ENCODE data around the gene CHST2.

Gene CHST2

DNA sequence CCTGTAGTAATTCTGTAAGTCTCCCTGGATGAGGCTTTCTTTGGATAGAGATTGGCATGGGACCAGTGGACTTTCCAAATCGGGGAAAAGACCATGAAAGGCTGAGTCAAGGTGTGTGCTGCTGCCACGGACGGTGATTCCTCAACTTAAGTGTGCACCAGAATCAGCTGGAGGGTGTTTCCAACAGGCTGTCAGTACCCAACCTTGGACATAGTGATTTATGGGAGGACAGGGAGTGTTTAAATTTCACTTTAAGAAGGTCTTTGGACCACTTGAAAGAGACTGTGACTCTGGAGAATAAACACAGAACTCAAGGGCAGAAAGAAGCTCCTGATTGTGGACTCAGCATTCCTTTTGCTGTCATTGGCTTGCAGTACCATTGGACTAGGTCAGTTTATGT is 20.4 kb upstream of the CHST2 start:
- DNase-seq = no peak

DNA sequence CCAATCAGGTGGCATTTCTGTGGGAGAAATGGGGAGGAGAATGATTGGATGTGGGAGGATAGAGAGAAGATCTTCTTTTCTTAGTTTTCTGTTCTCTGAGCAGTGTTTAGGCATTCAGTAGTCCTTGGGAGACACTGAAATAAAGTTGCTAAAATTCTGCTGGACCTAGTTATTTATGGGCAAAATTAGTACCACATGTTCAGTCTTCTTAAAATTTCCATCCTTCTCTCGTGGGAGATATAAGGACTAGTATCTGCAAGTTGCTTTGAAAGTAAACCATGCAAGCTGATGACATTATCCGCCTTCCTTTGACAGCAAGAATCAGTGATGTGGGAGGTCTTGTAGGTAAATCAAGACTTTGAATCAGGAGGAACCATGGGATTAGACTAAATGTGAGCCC is 19.9 kb upstream of the CHST2 start:
- no peak for DNase-seq

DNA sequence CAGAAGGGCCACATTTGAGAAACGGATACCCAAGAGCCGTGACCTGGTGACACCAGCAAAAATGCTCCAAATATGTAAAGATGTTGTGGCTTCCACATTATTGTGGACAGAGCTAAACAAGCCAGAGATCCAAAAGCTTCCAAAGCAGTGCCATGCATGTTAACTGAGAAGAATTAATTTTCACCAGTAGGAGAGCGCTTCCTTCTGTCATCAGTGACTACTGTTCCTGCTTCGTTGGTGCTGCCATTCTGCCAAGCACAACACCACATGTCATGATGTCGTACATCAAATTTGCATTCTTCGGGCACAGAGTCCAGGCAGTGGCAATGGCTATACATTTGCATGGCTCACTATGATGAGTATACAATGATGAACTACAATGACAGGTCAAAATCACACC is 19.1 kb upstream of the CHST2 start:
- no peak for DNase-seq

- no peak for DNase-seq
These were observed 17.7 kb upstream of the CHST2 start for GRCh38 chr3:143101792-143102381.

DNA sequence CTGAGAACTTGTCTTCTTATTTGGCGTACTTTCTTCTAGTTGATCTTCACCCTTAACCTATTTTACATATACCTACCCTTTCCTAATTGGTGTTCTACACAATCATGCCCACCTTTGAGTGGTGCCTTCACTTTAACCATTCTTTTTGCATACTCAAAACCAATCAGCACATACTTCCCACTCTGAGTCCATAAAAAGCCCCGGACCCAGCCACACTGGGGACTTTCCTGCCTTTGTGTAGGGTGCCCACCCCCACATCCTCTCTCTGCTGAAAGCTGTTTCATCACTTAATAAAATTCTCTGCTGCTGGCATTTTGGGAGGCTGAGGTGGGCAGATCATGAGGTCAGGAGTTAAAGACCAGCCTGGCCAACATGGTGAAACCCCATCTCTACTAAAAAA is 15.9 kb upstream of the CHST2 start:
- DNase-seq = no peak

DNA sequence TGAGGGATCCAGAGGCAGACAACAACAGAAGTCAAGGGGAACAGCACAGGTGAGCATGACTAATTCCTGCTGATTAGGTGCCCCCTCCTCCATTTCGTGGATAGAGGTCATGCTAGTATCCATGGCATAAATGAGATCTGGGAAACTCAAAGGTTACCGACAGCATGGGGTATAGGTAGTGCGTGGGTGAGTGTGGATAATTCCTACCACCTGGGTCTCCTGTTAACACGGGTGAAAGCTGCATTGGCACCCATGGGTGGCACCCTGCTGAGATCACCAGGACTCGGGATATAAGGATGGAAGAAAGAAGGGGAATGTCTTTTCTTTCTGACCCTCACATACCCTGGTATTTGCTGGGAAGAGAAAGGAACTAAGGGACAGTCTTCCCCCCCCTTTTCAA is 14.4 kb upstream of the CHST2 start:
- DNase-seq = no peak

GRCh38 chr3:143109861-143110260 is 9.7 kb upstream of the CHST2 start:
- no peak for DNase-seq

DNA sequence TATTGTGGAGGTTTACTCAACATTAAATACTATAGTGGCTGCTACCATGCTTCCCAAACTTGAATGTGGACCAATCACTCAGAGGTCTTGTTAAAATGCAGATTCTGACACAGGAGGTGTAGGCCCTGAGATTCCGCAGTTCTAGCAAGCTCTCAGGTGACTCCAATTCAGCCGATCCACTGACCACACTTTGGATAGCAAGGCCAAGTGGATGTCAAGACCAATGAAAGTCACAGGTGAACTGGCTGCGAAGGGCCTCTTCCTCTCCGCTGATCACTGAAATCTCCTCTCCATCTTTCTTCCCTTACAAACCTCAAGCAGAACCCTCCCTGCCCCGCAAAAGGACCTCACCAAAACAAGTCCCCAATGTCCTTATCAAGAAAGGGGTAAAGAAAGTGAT is 9.2 kb upstream of the CHST2 start:
- DNase-seq = no peak

- DNase-seq = no peak
These were observed 952 bp upstream of the CHST2 start for GRCh38 chr3:143118630-143119008.

- DNase-seq = peak; percentile 20 to 22
These were observed 574 bp downstream of the CHST2 start for GRCh38 chr3:143119974-143120715.

- DNase-seq = peak; percentile 14 to 23
These were observed 1.2 kb downstream of the CHST2 start for GRCh38 chr3:143120716-143121240.

DNA sequence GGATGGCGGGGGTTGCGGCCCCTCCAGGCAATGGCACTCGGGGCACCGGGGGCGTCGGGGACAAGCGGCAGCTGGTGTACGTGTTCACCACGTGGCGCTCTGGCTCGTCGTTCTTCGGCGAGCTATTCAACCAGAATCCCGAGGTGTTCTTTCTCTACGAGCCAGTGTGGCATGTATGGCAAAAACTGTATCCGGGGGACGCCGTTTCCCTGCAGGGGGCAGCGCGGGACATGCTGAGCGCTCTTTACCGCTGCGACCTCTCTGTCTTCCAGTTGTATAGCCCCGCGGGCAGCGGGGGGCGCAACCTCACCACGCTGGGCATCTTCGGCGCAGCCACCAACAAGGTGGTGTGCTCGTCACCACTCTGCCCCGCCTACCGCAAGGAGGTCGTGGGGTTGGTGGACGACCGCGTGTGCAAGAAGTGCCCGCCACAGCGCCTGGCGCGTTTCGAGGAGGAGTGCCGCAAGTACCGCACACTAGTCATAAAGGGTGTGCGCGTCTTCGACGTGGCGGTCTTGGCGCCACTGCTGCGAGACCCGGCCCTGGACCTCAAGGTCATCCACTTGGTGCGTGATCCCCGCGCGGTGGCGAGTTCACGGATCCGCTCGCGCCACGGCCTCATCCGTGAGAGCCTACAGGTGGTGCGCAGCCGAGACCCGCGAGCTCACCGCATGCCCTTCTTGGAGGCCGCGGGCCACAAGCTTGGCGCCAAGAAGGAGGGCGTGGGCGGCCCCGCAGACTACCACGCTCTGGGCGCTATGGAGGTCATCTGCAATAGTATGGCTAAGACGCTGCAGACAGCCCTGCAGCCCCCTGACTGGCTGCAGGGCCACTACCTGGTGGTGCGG is 1.9 kb downstream of the CHST2 start:
- DNase-seq = peak; percentile 68 to 69

DNA sequence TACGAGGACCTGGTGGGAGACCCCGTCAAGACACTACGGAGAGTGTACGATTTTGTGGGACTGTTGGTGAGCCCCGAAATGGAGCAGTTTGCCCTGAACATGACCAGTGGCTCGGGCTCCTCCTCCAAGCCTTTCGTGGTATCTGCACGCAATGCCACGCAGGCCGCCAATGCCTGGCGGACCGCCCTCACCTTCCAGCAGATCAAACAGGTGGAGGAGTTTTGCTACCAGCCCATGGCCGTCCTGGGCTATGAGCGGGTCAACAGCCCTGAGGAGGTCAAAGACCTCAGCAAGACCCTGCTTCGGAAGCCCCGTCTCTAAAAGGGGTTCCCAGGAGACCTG is 2.5 kb downstream of the CHST2 start:
- DNase-seq = no peak

DNA sequence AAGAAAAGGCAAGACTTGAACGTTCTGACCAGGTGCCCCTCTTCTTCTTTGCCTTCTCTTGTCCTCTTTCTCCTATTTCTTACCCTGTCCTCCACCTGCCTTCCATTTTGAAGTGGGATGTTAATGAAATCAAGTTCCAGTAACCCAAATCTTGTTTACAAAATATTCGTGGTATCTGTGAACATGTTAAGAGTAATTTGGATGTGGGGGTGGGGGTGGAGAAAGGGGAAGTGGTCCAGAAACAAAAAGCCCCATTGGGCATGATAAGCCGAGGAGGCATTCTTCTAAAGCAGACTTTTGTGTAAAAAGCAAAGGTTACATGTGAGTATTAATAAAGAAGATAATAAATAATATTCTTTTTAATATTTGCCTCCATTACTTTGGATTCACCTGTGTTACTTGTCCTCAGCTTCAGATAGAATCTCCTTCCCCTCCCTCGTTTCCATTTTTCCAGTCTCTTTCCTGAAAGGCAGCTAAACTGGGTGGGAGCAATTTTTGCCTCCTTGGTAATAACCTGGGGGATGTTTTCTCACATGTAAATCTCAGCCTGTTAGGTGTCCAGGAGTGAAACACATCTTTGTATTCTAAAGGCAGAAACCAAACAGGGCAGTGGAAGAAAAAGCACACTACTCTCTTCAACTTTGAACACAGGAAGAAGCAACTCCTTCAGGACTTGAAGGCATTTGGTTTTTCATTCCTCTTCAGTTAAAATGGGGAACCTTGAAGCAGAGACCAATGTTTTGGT is 3.2 kb downstream of the CHST2 start:
- DNase-seq = no peak

DNA sequence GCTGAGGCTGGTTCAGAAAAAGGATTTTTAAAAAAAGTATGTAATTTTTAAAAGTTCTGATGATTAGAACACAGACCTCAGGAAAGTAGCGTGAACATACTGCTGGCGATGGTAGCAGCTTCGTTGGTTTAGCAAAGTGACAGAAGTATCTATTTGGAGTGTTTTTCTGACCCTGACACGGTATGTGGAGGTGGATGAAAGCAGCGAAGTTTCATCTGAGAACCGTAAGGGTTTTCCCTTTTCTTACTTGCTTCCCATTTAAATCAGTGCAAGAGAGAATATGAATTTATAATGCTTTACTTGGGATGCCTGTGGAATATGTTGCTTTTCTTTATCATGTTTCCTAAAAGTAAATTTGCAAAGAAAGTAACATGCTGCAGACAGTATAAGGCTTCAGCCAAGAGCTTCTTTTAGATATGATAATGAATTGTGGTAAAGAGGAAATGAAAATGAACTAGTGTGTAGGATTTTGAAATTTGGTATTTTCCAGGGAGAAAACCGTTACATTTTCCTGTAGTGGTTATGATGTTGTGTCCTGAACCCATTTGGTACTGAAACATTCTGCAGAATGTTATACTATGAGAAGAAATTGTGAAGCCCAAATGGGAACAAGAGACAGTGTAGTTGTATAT is 3.9 kb downstream of the CHST2 start:
- no peak for DNase-seq

DNA sequence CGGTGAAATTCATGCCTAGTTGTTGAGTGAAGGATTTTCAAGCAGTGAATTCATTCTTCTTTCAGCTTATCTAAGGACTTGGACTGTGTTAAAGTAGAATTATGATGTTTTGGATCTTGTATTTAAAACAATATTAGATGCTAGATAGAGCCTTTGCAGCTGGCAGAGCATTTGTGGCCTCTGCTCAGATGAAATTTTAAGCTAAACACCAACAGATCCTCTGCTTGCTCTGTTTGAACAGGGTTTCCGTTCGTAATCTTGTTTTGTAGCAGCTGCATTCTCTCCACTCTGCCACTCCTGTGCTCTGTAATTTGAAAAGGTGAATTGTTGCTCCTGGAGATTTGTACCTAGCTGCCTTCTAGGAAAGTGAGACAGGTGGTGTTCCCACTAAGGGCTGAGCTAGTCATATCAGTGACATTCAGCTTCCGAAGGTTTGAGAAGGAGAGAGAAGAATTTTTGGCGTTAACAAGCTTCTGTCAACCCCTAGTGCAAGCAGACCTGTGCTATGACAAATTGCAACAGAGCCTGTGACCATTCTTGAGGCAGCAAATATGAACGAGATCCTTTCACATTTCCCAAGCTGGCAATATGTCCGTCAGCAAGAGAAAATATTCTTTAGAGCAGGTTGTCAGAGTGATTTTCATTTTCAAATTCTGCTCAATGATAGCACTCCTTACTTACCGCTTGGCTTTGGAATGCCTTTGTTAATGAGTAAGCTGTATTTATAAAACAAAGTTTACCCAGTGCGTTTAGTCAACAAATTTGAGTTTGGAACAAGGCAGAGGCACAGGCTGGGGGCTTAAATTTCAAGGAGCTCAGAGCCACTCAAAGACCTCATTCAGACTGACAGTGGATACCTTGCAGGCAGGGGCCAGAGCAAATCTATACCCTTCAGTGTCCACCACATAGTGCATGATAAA is 5.3 kb downstream of the CHST2 start:
- no peak for DNase-seq

DNA sequence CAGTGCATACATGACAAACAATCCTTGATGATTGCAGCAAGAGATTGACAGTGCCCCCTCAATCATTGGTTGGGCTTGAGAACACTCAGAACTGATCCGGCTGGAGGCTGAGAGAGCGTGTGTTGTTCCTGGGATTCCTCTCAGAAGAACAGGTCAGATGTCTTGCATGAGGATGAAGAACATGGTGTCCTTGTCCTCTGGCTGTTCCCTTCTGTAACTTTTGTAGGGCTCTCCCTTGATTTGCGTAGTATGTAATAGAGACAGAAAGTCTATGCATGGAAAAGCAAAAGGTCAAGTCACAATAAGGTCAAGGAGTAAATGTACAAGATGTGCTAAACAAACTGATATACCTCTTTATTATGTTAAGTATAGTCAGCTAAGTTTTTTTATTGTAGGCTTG is 8.2 kb downstream of the CHST2 start:
- no peak for DNase-seq

DNA sequence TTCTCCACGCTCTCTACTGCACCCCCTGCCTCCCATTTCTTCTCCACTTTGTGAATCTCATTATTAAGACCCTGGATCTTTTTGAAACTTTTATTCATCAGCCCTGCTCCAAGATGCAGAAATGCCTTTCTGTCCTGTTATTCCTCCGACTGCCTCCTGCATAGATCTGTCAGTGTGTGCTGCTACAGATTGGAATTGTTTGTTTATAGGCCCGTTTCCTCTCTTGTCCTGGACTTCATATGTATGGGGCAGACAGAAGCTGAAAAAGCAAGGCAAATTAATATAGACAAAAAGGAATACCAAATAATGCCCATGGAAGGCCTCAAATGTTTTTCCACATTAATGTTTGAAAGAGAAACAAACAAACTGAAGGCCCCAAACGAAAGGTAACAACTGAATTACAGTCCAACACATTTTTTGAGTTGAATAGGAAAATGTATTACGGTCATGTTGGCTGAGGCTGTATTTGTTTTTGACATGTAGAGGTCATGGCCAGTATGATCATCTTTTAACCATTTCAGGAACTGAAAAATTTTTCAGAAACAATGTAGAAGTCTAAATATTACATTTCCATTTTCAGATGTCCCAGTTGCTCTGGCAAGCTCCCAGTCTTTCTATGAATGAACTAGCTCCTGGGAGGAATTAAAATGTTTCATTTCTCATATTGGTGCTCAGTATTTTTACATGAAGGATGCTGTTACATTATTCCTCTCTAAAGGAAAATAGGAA is 8.8 kb downstream of the CHST2 start:
- DNase-seq = no peak

DNA sequence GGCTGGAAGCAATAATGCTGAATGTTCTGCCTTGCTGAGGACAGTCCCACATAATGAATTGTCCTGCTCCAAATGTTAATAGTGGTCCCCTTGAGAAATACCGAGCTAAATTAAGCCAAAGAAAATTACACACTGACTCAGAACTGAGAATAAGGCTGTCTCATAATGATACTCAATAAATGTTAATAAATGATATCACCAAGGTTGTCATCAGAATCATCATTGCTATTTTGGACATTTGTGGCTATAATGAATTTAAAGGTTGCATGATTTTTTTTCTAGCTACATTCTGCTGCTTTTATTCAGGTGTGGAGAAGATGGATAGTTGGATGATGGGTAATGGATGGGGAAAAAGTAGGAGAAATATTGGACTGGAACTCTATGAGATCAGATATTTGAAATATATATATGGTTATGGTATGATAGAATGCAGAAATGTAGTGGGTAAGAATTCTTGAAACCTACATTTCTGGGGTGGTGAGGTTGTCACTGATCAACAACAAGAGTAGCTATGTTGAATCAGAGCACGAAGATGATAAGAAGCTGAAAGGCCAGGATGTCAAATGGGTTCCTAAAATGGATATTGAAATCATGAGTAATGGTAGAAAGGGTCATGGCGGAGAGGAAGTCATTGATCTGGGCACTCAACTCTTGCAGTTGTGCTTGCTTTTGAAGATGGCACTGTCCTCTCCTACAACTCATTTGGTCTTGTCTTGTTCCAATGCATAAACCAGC is 12.8 kb downstream of the CHST2 start:
- DNase-seq = no peak

DNA sequence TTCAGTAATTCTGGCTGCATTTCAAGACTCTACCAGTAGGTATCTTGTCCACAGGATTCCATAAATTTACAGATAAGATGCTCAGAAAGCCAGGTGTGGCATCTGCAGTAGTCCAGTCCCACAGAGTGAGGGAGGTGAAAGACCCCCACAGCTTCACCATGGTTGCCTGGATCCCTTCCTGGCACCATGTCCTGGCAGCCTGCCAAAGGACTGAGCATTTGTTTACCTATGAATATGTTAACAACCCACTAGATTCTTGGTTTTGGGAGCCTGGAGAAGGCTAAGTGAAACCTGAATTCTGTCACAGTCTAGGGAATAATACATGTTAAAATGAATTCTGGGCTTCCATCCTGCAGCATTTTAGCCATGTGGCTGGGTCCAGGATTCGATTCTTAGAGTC is 14.9 kb downstream of the CHST2 start:
- DNase-seq = no peak
